GM12891 (cell line): ENCODE data around the gene DENND5B.
A peak's percentile ranks its signal among the peaks of the same experiment; 100 is the strongest.

Source experiments
- DNase-seq: peaks from one replicate; pipeline ENCODE4 v3.0.0; 2011; ENCODE audit warnings: low spot score; ENCODE audit not compliant: insufficient read length
- FAIRE-seq: peaks from 2 replicates; lab custom pipeline; 2011; peaks lifted over from hg19 to GRCh38; lab: Jason Lieb, UNC
- PAX5 ChIP-seq: IDR thresholded peaks from 2 replicates; pipeline ENCODE4 v1.6.1; 2011; ENCODE audit warnings: low read length, moderate library complexity, mild to moderate bottlenecking; ENCODE audit not compliant: insufficient read depth, severe bottlenecking
- POLR2A ChIP-seq: IDR thresholded peaks from 2 replicates; pipeline ENCODE4 v1.6.1; 2011; ENCODE audit warnings: low read depth, low read length, control low read depth
- POLR2AphosphoS5 ChIP-seq: IDR thresholded peaks from 2 replicates; pipeline ENCODE4 v1.6.1; 2011; ENCODE audit warnings: low read depth, low read length, control low read depth
- POU2F2 ChIP-seq: IDR thresholded peaks from 2 replicates; pipeline ENCODE4 v1.6.1; 2011; ENCODE audit warnings: low read depth, mild to moderate bottlenecking, control low read depth, low read length, moderate library complexity
- SPI1 ChIP-seq: IDR thresholded peaks from 2 replicates; pipeline ENCODE4 v1.6.1; 2011; ENCODE audit warnings: low read depth, low read length, control low read depth
- TAF1 ChIP-seq: IDR thresholded peaks from 2 replicates; pipeline ENCODE4 v1.6.1; 2011; ENCODE audit warnings: low read depth, low read length, control low read depth

The DENND5B gene

DNA sequence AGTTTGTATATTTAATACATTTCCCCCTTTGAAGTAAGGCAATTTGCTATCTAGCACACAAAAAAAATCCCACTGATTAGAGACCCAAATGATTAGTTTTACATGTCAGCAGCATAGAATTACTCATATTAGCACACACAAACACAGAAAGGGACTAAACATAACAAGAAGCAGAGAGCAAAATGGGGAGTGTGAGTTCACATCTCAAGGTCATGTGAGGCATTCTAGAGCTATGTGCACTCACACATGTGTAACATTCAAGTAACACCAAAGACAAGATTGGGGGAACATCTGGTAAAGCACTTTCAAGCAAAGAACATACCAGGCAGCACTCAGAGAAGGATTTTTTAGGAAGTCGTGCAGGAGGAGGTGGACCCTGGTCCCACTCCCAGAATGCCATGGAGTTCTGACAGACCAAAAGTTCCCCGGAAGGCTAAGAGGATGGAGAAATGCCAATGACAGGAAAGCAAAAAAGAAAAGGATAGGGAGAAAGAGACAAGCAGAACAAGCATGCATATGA, 159.2 kb downstream of the DENND5B start:
- no peak for TF ChIP-seq PAX5
- no peak for TF ChIP-seq SPI1
- TF ChIP-seq POLR2AphosphoS5, result no peak
- no peak for TF ChIP-seq POU2F2
- no peak for TF ChIP-seq TAF1
- no peak for TF ChIP-seq POLR2A
- FAIRE-seq, result no peak

DNA sequence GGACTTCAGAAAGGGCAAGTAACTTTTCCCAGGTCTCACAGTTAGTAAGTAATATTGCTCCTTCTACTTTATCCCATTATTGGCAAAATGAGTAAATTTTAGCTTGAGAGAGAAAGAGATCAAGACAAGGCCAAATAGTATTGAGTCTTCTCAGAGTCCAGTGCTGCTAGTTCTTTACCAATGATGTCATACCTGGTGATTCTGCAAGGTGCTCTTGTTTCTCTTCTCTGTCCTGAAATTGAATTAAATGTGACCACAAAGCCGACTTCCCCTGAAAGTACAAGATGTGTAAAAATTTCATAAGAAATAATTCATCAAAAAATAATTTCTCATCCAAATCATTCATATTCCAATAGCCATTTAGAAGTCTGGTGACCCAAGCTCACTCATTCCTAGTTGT, 167.5 kb downstream of the DENND5B start:
- DNase-seq (no peak), FAIRE-seq (no peak)
- no peak for TF ChIP-seq PAX5
- no peak for TF ChIP-seq POLR2AphosphoS5
- TF ChIP-seq TAF1, result no peak
- TF ChIP-seq POU2F2, result no peak
- no peak for TF ChIP-seq SPI1
- TF ChIP-seq POLR2A, result no peak

More for the DNA sequence above, 159.2 kb downstream of the DENND5B start:
- DNase-seq, result no peak

DNA sequence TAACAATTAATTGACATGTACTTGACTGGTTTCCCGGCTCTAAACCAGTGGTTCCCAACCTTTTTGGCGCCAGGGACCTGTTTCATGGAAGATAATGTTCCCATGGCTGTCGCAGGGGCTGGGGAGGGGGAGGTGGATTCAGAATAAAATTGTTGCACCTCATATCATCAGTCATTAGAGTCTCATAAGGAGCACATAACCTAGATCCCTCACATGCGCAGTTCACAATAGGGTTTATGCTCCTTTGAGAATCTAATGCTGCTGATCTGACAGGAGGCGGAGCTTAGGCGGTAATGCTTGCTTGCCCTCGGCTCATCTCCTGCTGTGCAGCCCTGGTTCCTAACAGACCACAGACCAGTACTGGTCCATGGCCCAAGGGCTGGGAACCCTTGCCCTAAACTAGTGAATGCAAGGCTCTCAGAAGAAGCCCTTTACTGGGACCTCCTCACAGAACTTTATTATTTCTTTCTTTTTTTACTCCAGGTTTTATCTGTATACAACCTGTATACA, 178.6 kb downstream of the DENND5B start:
- FAIRE-seq, result no peak
- DNase-seq, result no peak
- TF ChIP-seq TAF1 (no peak), POU2F2 (no peak), SPI1 (no peak), PAX5 (no peak), POLR2A (no peak), POLR2AphosphoS5 (no peak)

DNA sequence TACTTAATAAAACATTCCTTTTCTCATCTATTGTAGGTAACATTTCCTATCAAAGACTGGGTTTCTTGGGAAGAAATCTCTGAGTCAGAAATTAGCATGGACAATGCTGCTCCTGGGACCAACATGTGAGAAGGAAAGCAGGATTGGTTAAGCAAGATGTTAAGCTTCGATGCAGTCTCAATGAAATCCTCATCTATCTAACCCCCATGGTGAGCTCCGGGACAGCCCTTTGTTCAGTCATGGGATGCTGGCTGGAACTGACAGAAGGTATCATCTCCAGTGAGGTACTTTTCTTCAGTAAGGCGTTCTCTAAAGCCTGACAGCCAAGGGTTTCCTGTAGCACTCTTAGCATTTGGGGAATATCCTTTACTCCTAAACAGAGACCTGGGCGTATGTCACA, 182.2 kb downstream of the DENND5B start:
- DNase-seq (no peak), FAIRE-seq (no peak)
- TF ChIP-seq TAF1 (no peak), POU2F2 (no peak), POLR2A (no peak), POLR2AphosphoS5 (no peak), PAX5 (no peak), SPI1 (no peak)

DNA sequence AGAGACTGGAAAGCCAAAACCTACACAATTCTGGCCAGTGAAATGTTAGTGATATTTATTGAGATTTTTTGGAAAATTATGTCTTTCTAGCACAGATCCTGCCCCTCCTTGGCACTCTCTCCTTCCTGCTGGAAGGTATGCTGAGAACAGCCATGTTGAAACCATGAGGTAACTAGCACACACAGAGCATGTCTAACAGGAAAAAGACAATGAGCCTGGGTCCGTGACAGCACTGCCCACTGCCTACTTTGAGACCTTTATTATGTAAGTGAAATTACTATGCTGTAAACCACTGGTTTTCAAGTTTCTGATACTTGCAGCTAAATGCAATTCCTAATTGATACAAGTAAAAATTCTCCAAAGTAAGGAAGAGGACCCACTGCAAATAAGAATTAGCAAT, 183.4 kb downstream of the DENND5B start:
- TF ChIP-seq POLR2AphosphoS5 (no peak), SPI1 (no peak), POLR2A (no peak), POU2F2 (no peak), PAX5 (no peak), TAF1 (no peak)
- no peak for FAIRE-seq
- DNase-seq, result no peak

DNA sequence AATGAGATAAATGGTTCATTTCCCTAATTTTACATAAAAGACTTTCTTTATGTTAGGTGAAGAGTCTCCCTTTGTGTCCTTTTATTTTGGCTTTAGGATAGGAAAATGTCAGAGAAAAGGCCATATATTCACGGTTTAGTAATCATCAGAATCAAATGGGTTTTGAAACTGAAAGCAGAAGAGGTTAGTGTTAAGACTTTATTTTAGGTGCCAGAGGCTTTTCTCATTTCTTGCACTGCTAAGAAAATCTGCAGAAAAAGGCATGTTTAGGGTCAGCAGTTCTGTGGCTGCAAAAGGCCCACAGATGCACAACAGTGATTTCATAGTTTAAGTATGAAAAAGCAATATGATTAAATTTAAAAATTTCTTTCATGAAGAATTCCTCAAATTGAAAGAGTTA, 184.6 kb downstream of the DENND5B start:
- TF ChIP-seq PAX5 (peak; percentile 49), POLR2AphosphoS5 (no peak), POU2F2 (no peak), SPI1 (peak; percentile 82), POLR2A (no peak), TAF1 (no peak)
- DNase-seq, result peak; percentile 31
- peak; percentile 16 for FAIRE-seq

DNA sequence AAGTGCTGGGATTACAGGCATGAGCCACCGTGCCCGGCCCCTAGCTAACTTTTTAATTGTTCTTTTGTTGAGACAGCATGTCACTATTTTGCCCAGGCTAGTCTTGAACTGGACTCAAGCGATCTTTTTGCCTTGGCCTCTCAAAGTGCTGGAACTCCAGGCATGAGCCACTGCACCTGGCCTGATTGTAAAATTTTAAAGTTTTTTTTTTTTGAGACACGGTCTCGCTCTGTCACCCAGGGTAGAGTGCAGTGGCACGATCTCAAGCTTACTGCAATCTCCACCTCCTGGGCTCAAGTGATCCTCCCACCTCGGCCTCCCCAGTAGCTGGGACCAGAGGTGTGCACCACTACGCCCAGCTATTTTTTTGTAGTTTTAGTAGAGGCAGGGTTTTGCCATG, 185.9 kb downstream of the DENND5B start:
- DNase-seq (no peak), FAIRE-seq (no peak)
- TF ChIP-seq TAF1 (no peak), PAX5 (no peak), POLR2AphosphoS5 (no peak), POU2F2 (no peak)

DNA sequence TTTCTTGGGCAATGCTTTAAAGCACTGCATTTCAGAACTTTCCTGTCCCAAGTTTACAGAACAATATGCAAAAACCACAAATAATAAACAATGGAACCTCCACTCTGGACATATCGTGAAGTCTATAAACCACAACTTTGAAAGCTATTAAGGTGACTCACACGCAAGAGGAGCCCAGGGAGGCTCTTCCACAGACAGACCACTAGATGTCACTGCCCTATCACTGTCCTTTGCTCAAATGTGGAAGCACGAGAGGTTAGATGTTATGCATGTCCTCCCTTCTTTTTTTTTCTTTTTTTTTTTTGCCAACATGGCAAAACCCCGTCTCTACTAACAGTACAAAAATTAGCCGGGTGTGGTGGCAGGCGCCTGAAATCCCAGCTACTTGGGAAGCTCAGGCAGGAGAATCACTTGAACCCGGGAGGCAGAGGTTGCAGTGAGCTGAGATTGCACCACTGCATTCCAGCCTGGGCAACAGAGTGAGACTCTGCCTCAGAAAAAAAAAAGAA, 187.8 kb downstream of the DENND5B start:
- peak; percentile 91 for FAIRE-seq
- peak; percentile 34 for DNase-seq
- TF ChIP-seq SPI1, result 0 out of 2 replicates have a peak, but pooled peaks have one; percentile 12
- peak; percentile 88 for TF ChIP-seq POU2F2

DNA sequence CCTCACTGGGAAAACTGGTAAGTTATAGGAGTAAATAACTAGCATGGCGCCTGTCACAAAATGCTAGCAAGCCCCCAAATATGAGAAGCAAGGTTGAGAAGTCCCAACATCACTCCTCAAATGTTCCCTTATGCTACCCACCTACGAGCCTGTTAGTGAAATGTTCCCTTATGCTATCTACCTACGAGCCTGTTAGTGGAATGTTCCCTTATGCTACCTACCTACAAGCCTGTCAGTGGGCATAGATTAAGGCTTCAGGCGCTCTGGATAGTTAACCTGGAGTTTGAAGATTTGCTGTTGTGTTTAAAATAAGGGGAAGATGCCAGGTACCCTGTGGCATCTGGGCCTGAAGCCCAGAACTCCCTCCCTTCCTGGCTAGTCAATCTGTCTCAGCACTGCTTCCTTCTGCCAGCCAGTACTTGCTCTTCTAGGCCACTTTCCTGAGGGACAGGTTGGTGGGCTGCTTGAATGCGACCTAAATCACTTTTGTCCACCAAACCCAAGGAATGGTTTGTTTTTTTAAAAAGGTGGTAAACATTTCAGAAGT, 197.9 kb downstream of the DENND5B start:
- FAIRE-seq, result no peak
- TF ChIP-seq POU2F2, result no peak
- no peak for TF ChIP-seq POLR2AphosphoS5
- no peak for TF ChIP-seq PAX5
- no peak for TF ChIP-seq SPI1
- TF ChIP-seq TAF1, result no peak
- TF ChIP-seq POLR2A, result no peak
- DNase-seq, result no peak

DNA sequence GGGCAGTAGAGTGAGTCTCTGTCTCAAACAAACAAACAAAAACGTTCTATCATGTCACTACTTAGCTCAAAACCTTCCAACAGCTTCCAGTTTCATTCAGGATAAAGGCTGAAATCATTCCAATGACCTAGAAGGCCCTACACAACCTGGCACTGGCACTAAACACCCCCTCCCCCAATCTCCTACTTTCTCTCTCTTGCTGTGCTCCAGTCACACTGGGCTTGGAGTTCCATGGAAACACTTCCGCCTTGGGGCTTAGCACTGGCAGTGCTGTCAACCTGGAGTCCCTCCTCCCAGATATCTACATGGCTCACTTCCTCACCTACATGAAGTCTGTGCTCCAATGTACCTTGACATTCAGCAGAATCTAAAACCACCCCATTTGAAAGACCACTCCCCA, 199.9 kb downstream of the DENND5B start:
- DNase-seq (no peak), FAIRE-seq (no peak)
- TF ChIP-seq POU2F2 (no peak), POLR2AphosphoS5 (no peak), TAF1 (no peak), POLR2A (no peak), SPI1 (no peak), PAX5 (no peak)
